ENCODE data around the gene VIPR1.

The VIPR1 gene

GRCh38 chr3:42582474-42583070 is 80.1 kb downstream of the VIPR1 start:
- no peak for DNase-seq

All from EL (cell line).